ENCODE measurements around the gene MYO1G.
"Not testable (repeated sequence)": the region's sequence is repeated elsewhere in the genome, so short reads cannot be mapped to it uniquely, and the experiment has no call there.

Gene MYO1G

GRCh38 chr7:44978511-44979366 is at the start of gene MYO1G:
TSS of gene MYO1G (minus strand) at chr7:44979015. CDS start at chr7:44978961, 54 bp downstream.
- no peaks in the 10 kb centered on the region for H3K9me3 ChIP-seq
- no peaks in the 10 kb centered on the region for H3K27me3 ChIP-seq (ENCODE audit: low read depth)
- H3K4me1 ChIP-seq: no peaks in the 10 kb centered on the region; the same call in 1 of the 2 replicates
- in situ Hi-C loops (cut with MboI; ENCODE audit: low sequenced_read_pairs): no loop called here
- no peak within 1 kb of the TSS for H3K4me3 ChIP-seq
- peaks cover 31% of the 10 kb centered on the region for H3K36me3 ChIP-seq (replicated peaks)
- no peak for DNase-seq (ENCODE audit: low spot score in 2 of 2)

- no peak for DNase-seq (ENCODE audit: low spot score in 2 of 2)
- Histone ChIP-seq H3K4me1 (no peaks in the 10 kb centered on the region), H3K27me3 (ENCODE audit: low read depth) (no peaks in the 10 kb centered on the region), H3K36me3 (replicated peaks) (no peaks in the 10 kb centered on the region), H3K4me3 (no peak overlapping the region), H3K9me3 (no peaks in the 10 kb centered on the region)
- in situ Hi-C loops (cut with MboI; ENCODE audit: low sequenced_read_pairs): no loop called here
Observed at GRCh38 chr7:45028138-45028919, 49.5 kb upstream of the MYO1G start.

GRCh38 chr7:45027774-45028114 is 48.9 kb upstream of the MYO1G start:
- no peaks in the 10 kb centered on the region for H3K9me3 ChIP-seq
- no peaks in the 10 kb centered on the region for H3K4me1 ChIP-seq
- no peak overlapping the region for H3K4me3 ChIP-seq

GRCh38 chr7:45026984-45027773 is 48.4 kb upstream of the MYO1G start:
- Histone ChIP-seq H3K27me3 (ENCODE audit: low read depth) (no peaks in the 10 kb centered on the region), H3K9me3 (no peaks in the 10 kb centered on the region), H3K36me3 (replicated peaks) (no peaks in the 10 kb centered on the region), H3K4me3 (no peak overlapping the region), H3K4me1 (no peaks in the 10 kb centered on the region)
- in situ Hi-C loops (cut with MboI; ENCODE audit: low sequenced_read_pairs): no loop called here
- DNase-seq (ENCODE audit: low spot score in 2 of 2): no peak

More at GRCh38 chr7:45027774-45028114, 48.9 kb upstream of the MYO1G start:
- in situ Hi-C loops (cut with MboI; ENCODE audit: low sequenced_read_pairs): no loop called here
- Histone ChIP-seq H3K36me3 (replicated peaks) (no peaks in the 10 kb centered on the region), H3K27me3 (ENCODE audit: low read depth) (no peaks in the 10 kb centered on the region)
- no peak for DNase-seq (ENCODE audit: low spot score in 2 of 2)

- H3K36me3 ChIP-seq (replicated peaks): no peaks in the 10 kb centered on the region
- no peaks in the 10 kb centered on the region for H3K27me3 ChIP-seq (ENCODE audit: low read depth)
- in situ Hi-C loops (cut with MboI; ENCODE audit: low sequenced_read_pairs): no loop called here
- no peak overlapping the region for H3K4me3 ChIP-seq
- no peak for DNase-seq (ENCODE audit: low spot score in 2 of 2)
- no peaks in the 10 kb centered on the region for H3K4me1 ChIP-seq
- H3K9me3 ChIP-seq: no peaks in the 10 kb centered on the region
Observed at GRCh38 chr7:45026013-45026412, 47.2 kb upstream of the MYO1G start.

- in situ Hi-C loops (cut with MboI; ENCODE audit: low sequenced_read_pairs); H3K4me3 ChIP-seq; H3K27me3 ChIP-seq (ENCODE audit: low read depth); H3K4me1 ChIP-seq; H3K9me3 ChIP-seq; H3K36me3 ChIP-seq (replicated peaks); DNase-seq (ENCODE audit: low spot score in 2 of 2): not testable (repeated sequence)
Observed at GRCh38 chr7:45025473-45025872, 46.7 kb upstream of the MYO1G start.

- Histone ChIP-seq H3K4me1 (no peaks in the 10 kb centered on the region), H3K27me3 (ENCODE audit: low read depth) (no peaks in the 10 kb centered on the region), H3K4me3 (no peak overlapping the region), H3K9me3 (no peaks in the 10 kb centered on the region), H3K36me3 (replicated peaks) (no peaks in the 10 kb centered on the region)
- in situ Hi-C loops (cut with MboI; ENCODE audit: low sequenced_read_pairs): no loop called here
- no peak for DNase-seq (ENCODE audit: low spot score in 2 of 2)
Observed at GRCh38 chr7:45024126-45024744, 45.4 kb upstream of the MYO1G start.

- Histone ChIP-seq H3K4me1 (no peaks in the 10 kb centered on the region), H3K4me3 (no peak overlapping the region), H3K9me3 (no peaks in the 10 kb centered on the region), H3K36me3 (replicated peaks) (no peaks in the 10 kb centered on the region), H3K27me3 (ENCODE audit: low read depth) (no peaks in the 10 kb centered on the region)
- no peak for DNase-seq (ENCODE audit: low spot score in 2 of 2)
- in situ Hi-C loops (cut with MboI; ENCODE audit: low sequenced_read_pairs): no loop called here
Observed at GRCh38 chr7:45021604-45022296, 42.9 kb upstream of the MYO1G start.

- Histone ChIP-seq H3K9me3 (no peaks in the 10 kb centered on the region), H3K4me3 (no peak overlapping the region), H3K27me3 (ENCODE audit: low read depth) (no peaks in the 10 kb centered on the region), H3K36me3 (replicated peaks) (no peaks in the 10 kb centered on the region), H3K4me1 (no peaks in the 10 kb centered on the region)
- in situ Hi-C loops (cut with MboI; ENCODE audit: low sequenced_read_pairs): no loop called here
- no peak for DNase-seq (ENCODE audit: low spot score in 2 of 2)
Observed at GRCh38 chr7:45020915-45021314, 42.1 kb upstream of the MYO1G start.

- in situ Hi-C loops (cut with MboI; ENCODE audit: low sequenced_read_pairs): no loop called here
- no peak for DNase-seq (ENCODE audit: low spot score in 2 of 2)
- Histone ChIP-seq H3K4me1 (no peaks in the 10 kb centered on the region), H3K4me3 (no peak overlapping the region), H3K9me3 (no peaks in the 10 kb centered on the region), H3K36me3 (replicated peaks) (no peaks in the 10 kb centered on the region; the same call in 1 of the 2 replicates), H3K27me3 (ENCODE audit: low read depth) (no peaks in the 10 kb centered on the region)
Observed at GRCh38 chr7:45017253-45017652, 38.4 kb upstream of the MYO1G start.

GRCh38 chr7:45015313-45015712 is 36.5 kb upstream of the MYO1G start:
- H3K36me3 ChIP-seq (replicated peaks): no peaks in the 10 kb centered on the region; the same call in 1 of the 2 replicates
- H3K9me3 ChIP-seq: no peaks in the 10 kb centered on the region
- no peak for DNase-seq (ENCODE audit: low spot score in 2 of 2)

GRCh38 chr7:45013465-45013967 is 34.7 kb upstream of the MYO1G start:
- Histone ChIP-seq H3K9me3 (no peaks in the 10 kb centered on the region), H3K4me1 (no peaks in the 10 kb centered on the region), H3K4me3 (no peak overlapping the region), H3K36me3 (replicated peaks) (no peaks in the 10 kb centered on the region; the same call in 1 of the 2 replicates), H3K27me3 (ENCODE audit: low read depth) (no peaks in the 10 kb centered on the region)
- DNase-seq (ENCODE audit: low spot score in 2 of 2): no peak
- in situ Hi-C loops (cut with MboI; ENCODE audit: low sequenced_read_pairs): no loop called here

More at GRCh38 chr7:45015313-45015712, 36.5 kb upstream of the MYO1G start:
- no peaks in the 10 kb centered on the region for H3K27me3 ChIP-seq (ENCODE audit: low read depth)
- H3K4me1 ChIP-seq: no peaks in the 10 kb centered on the region
- in situ Hi-C loops (cut with MboI; ENCODE audit: low sequenced_read_pairs): no loop called here
- no peak overlapping the region for H3K4me3 ChIP-seq
